SH-SY5Y (cell line): Measurements from ENCODE around the gene RHEX.

Experiments
- GATA2 ChIP-seq: IDR thresholded peaks from 2 replicates; pipeline ENCODE4 v1.6.1; 2011; ENCODE audit warnings: mild to moderate bottlenecking, low read depth, low read length
- GATA3 ChIP-seq: IDR thresholded peaks from 2 replicates; pipeline ENCODE4 v1.6.1; 2011; ENCODE audit warnings: low read depth, mild to moderate bottlenecking, low read length, moderate library complexity

DNA sequence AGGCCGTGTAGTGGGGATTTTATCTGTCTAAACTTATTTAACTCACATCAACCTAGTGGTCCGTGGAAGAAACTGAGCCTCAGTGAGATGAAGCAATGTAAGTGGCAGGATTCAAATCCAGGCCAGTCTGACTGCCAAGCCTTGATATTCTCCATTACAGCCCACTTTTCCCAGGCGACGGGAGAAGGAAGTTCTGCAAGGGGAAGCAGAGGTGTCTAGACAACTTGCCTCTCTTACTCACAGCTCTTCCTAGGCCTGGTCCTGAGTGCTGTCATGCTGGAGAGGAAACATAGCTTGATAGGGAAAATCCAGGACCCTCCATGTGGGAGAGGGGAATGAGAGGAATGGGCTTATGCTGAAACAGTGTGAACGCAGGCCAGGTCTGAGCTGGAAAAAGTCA is 38.4 kb upstream of the RHEX start:
- TF ChIP-seq GATA2 (no peak), GATA3 (no peak)
